B cell (primary cell): ENCODE results near the gene CCNG1. TPM values are rescaled to one million over a fixed set of nuclear protein-coding genes. Genes with fewer than 3 reads are reported as not detected.

ENCODE experiments used
- ATAC-seq: fragments of 200-7000 bp; cut with Tn5 transposase; one replicate; pipeline ENCODE4 v1.10.0; 2021; ENCODE audit warnings: low read depth, mild to moderate bottlenecking, moderate number of reproducible peaks, moderate library complexity
- CTCF ChIA-PET: fragments of 350-600 bp; sonication (Branson Sonifier 250); formaldehyde crosslinking; loops from one replicate; lab custom pipeline; 2021; ENCODE audit warnings: antibody characterized with exemption, inconsistent platforms; lab: Charles Lee
- POLR2A ChIA-PET: fragments of 350-600 bp; sonication (Branson Sonifier 250); formaldehyde crosslinking; loops from one replicate; lab custom pipeline; 2021; ENCODE audit warnings: antibody characterized with exemption; lab: Charles Lee
- DNase-seq: peaks from one replicate; pipeline ENCODE4 v3.0.0; 2013
- H2AFZ ChIP-seq: 2 replicates; pipeline ENCODE4 v1.6.1; 2012; ENCODE audit warnings: mild to moderate bottlenecking, low read depth, low read length; ENCODE audit not compliant: insufficient read depth, poor library complexity, severe bottlenecking
- H3K27ac ChIP-seq, 2 donors: 1 replicate in 1 of 2; 2 replicates in 1 of 2; pipeline ENCODE4 v1.5.1; 2012 to 2013; ENCODE audit warnings: low read length in 2 of 2, mild to moderate bottlenecking in 2 of 2, moderate library complexity in 1 of 2
- H3K27me3 ChIP-seq, 4 experiments: fragments of 200-600 bp in 1 of 4; sonication (generic) in 1 of 4; replicated peaks in 1 of 4; 1 replicate in 2 of 4; 2 replicates in 2 of 4; pipeline versions ENCODE4 v1.6.1 to v1.7.0; 2013 to 2016; ENCODE audit warnings: low read length in 3 of 4, mild to moderate bottlenecking in 2 of 4, mixed read lengths in 1 of 4, moderate library complexity in 1 of 4; ENCODE audit not compliant: insufficient read depth in 4 of 4, control insufficient read depth in 3 of 4; ENCODE audit errors: control extremely low read depth in 1 of 4
- H3K36me3 ChIP-seq, 2 experiments: replicated peaks in 1 of 2; 1 replicate in 1 of 2; 2 replicates in 1 of 2; pipeline versions ENCODE4 v1.6.1 to v1.7.1; 2013; ENCODE audit warnings: low read length in 1 of 2; ENCODE audit not compliant: insufficient read depth in 2 of 2, control insufficient read depth in 1 of 2; ENCODE audit errors: control extremely low read depth in 1 of 2, extremely low read depth in 1 of 2
- H3K4me1 ChIP-seq, 2 donors: fragments of 200-600 bp in 1 of 2; sonication (generic) in 1 of 2; 1 replicate in 1 of 2; 2 replicates in 1 of 2; pipeline versions ENCODE4 v1.5.1 to v1.6.1; 2013 to 2017; ENCODE audit warnings: low read length in 2 of 2; ENCODE audit not compliant: control insufficient read depth in 2 of 2, insufficient read depth in 2 of 2
- H3K4me2 ChIP-seq: replicated peaks from 2 replicates; pipeline ENCODE3; 2012; ENCODE audit warnings: mild to moderate bottlenecking, low read depth, low read length; ENCODE audit not compliant: poor library complexity, severe bottlenecking
- H3K4me3 ChIP-seq, 5 experiments: fragments of 200-600 bp in 1 of 5; sonication (generic) in 1 of 5; 1 replicate in 3 of 5; 2 replicates in 2 of 5; pipeline versions ENCODE4 v1.5.1 to v1.7.0; 2011 to 2016; ENCODE audit warnings: low read length in 4 of 5, mild to moderate bottlenecking in 4 of 5, low read depth in 2 of 5, control low read depth in 1 of 5, moderate library complexity in 1 of 5; ENCODE audit not compliant: insufficient read depth in 1 of 5; ENCODE audit errors: control extremely low read depth in 1 of 5, extremely low read depth in 1 of 5
- H3K79me2 ChIP-seq: fragments of 200-600 bp; sonication (generic); one replicate; pipeline ENCODE4 v1.6.0; 2016; ENCODE audit warnings: low read length; ENCODE audit not compliant: control insufficient read depth, insufficient read depth
- H3K9ac ChIP-seq: fragments of 200-600 bp; sonication (generic); 2 replicates; pipeline ENCODE4 v1.6.1; 2017; ENCODE audit warnings: mild to moderate bottlenecking, low read length, moderate library complexity
- H3K9me3 ChIP-seq, 3 donors: one replicate each; pipeline versions ENCODE4 v1.6.1 to v1.7.1; 2013; ENCODE audit warnings: low read length in 2 of 3; ENCODE audit not compliant: control insufficient read depth in 2 of 3, insufficient read depth in 1 of 3; ENCODE audit errors: control extremely low read depth in 1 of 3
- H4K20me1 ChIP-seq: 2 replicates; pipeline ENCODE4 v1.6.0; 2012; ENCODE audit warnings: mild to moderate bottlenecking, low read length; ENCODE audit not compliant: insufficient read depth, control insufficient read depth, poor library complexity, severe bottlenecking
- H3K27ac Mint-ChIP-seq: one replicate; pipeline ENCODE4 v1.8.0; 2021; ENCODE audit warnings: mixed read lengths
- H3K27me3 Mint-ChIP-seq: one replicate; pipeline ENCODE4 v1.8.0; 2021; ENCODE audit warnings: mixed read lengths
- H3K4me1 Mint-ChIP-seq: one replicate; pipeline ENCODE4 v1.8.0; 2021; ENCODE audit warnings: mixed read lengths
- H3K4me3 Mint-ChIP-seq: one replicate; pipeline ENCODE4 v1.8.0; 2021; ENCODE audit warnings: mixed read lengths
- H3K9me3 Mint-ChIP-seq: one replicate; pipeline ENCODE4 v1.8.0; 2022; ENCODE audit warnings: mixed read lengths; ENCODE audit not compliant: insufficient read depth
- CTCF ChIP-seq: fragments of 200-600 bp; IDR thresholded peaks from one replicate; pipeline ENCODE4 v1.8.0; 2022; ENCODE audit warnings: antibody characterized with exemption, mild to moderate bottlenecking
- EZH2 ChIP-seq: IDR thresholded peaks from 2 replicates; pipeline ENCODE4 v1.6.1; 2012; ENCODE audit warnings: borderline replicate concordance, low read depth, mild to moderate bottlenecking, moderate library complexity, low read length; ENCODE audit not compliant: insufficient read depth, poor library complexity, severe bottlenecking
- WGBS: methylation state at CpG from one replicate; pipeline ENCODE4 v1.1.5; 2013; ENCODE audit warnings: missing lambda C conversion rate; ENCODE audit not compliant: insufficient coverage; 5-methylcytosine and 5-hydroxymethylcytosine counted together
- intact Hi-C: fragments of 100-400 bp; cut with micrococcal nuclease; formaldehyde crosslinking; loops from one replicate; pipeline ENCODE4 v1.10.0; 2022
- polyA plus RNA-seq: library from polyadenylated mRNA; depleted of rRNA; stranded (reverse); fragments of >200 nt; gene quantifications from 2 replicates; pipeline ENCODE4 v1.2.3, GENCODE V29; 2012
- total RNA-seq, 2 donors: library from RNA; stranded (reverse); fragments of 120-200 nt in 1 of 2; gene quantifications; 1 replicate in 1 of 2; 2 replicates in 1 of 2; pipeline versions ENCODE4 v1.2.3 to v1.2.4, GENCODE V29; 2013 to 2022

CCNG1 gene
- total and polyA plus RNA-seq, 2 donors (not counting 1 experiment from before 2014, with no cell fraction given) = 29.0 to 80.1 TPM

- Histone ChIP-seq H3K79me2 (no peaks in the 10 kb centered on the region), H3K4me2 (no peak overlapping the region), H3K9ac (no peak overlapping the region), H3K36me3 (no peaks in the 10 kb centered on the region), H3K4me1 (no peaks in the 10 kb centered on the region), H2AFZ (no peak overlapping the region), H3K27ac (no peak overlapping the region), H3K27me3 (peaks cover 0 to 3% (median 0%) of the 10 kb centered on the region in 4 experiments), H4K20me1 (no peaks in the 10 kb centered on the region), H3K9me3 (no peaks in the 10 kb centered on the region), H3K4me3 (no peak overlapping the region)
- TF ChIP-seq CTCF = no peak
- intact Hi-C loops = no loop called here
- ChIA-PET CTCF (interaction anchor here (3.6 kb wide), 1 partner anchor 11 kb away, joined by 22 read pairs; no protein-coding TSS in a partner anchor), POLR2A (no interaction called here)
- Mint-ChIP-seq H3K4me1 (no peaks in the 10 kb centered on the region), H3K27ac (no peak overlapping the region), H3K4me3 (no peak overlapping the region), H3K9me3 (no peaks in the 10 kb centered on the region), H3K27me3 (peaks cover 32% of the 10 kb centered on the region)
- no peak for DNase-seq
- ATAC-seq = no peak
These were observed 40.0 kb upstream of the CCNG1 start for GRCh38 chr5:163397354-163397753.

- Mint-ChIP-seq H3K27me3 (peaks cover 18% of the 10 kb centered on the region), H3K4me1 (no peaks in the 10 kb centered on the region), H3K9me3 (no peaks in the 10 kb centered on the region), H3K27ac (no peak overlapping the region), H3K4me3 (no peak overlapping the region)
- POLR2A ChIA-PET = no interaction called here
- TF ChIP-seq CTCF (no peak), EZH2 (no peak)
- WGBS = 0% methylated on average over 1 of the region's 4 CpGs
- intact Hi-C loops = no loop called here
- Histone ChIP-seq H3K4me2 (no peak overlapping the region), H3K36me3 (no peaks in the 10 kb centered on the region), H3K4me3 (no peak overlapping the region), H3K9ac (no peak overlapping the region), H2AFZ (no peak overlapping the region), H3K4me1 (no peaks in the 10 kb centered on the region), H4K20me1 (no peaks in the 10 kb centered on the region), H3K27me3 (no peaks in the 10 kb centered on the region), H3K79me2 (no peaks in the 10 kb centered on the region), H3K27ac (no peak overlapping the region), H3K9me3 (no peaks in the 10 kb centered on the region)
- no peak for ATAC-seq
- CTCF ChIA-PET = interaction anchor here (3.6 kb wide), 1 partner anchor 8 kb away, joined by 22 read pairs; no protein-coding TSS in a partner anchor
- DNase-seq = no peak
These were observed 37.5 kb upstream of the CCNG1 start for GRCh38 chr5:163399923-163400322.
